ENCODE data around the gene RORC.
"Not testable (repeated sequence)": the region's sequence is repeated elsewhere in the genome, so short reads cannot be mapped to it uniquely, and the experiment has no call there.

GRCh38 chr1:151769270-151769669, 62.3 kb downstream of the RORC start:
- not testable (repeated sequence) for TF ChIP-seq EZH2 (IDR thresholded peaks at IDR 0.05; ENCODE audit: insufficient read depth, poor library complexity, severe bottlenecking); EZH2phosphoT487 (IDR thresholded peaks at IDR 0.05; ENCODE audit: insufficient read depth, low read depth)

Data from GM23248 (cell line).